WTC11 (cell line): Measurements from ENCODE around the gene PGBD5. TPM values are rescaled to one million over a fixed set of nuclear protein-coding genes. Genes with fewer than 3 reads are reported as not detected.

Experiments
- ATAC-seq: fragments of 200-7000 bp; cut with Tn5 transposase; 2 replicates; pipeline ENCODE4 v1.10.0; 2021; ENCODE audit warnings: mild to moderate bottlenecking, moderate library complexity
- CTCF ChIA-PET: fragments of 300-600 bp; sonication (Branson Sonifier 250); formaldehyde crosslinking; loops from one replicate; lab custom pipeline; 2021; ENCODE audit warnings: antibody characterized with exemption; lab: Charles Lee
- POLR2A ChIA-PET: fragments of 350-600 bp; sonication (Branson Sonifier 250); formaldehyde crosslinking; loops from one replicate; lab custom pipeline; 2021; ENCODE audit warnings: antibody characterized with exemption; lab: Charles Lee
- DNase-seq: peaks from one replicate; pipeline ENCODE4 v3.0.0; 2021; ENCODE audit warnings: low spot score
- H3K27ac Mint-ChIP-seq: 2 replicates; pipeline ENCODE4 v1.8.0; 2021; ENCODE audit warnings: mixed read lengths
- H3K27me3 Mint-ChIP-seq: 2 replicates; pipeline ENCODE4 v1.8.0; 2021; ENCODE audit warnings: low read depth, mild to moderate bottlenecking, moderate library complexity, mixed read lengths
- H3K36me3 Mint-ChIP-seq: 2 replicates; pipeline ENCODE4 v1.8.0; 2021; ENCODE audit warnings: mixed read lengths
- H3K4me1 Mint-ChIP-seq: 2 replicates; pipeline ENCODE4 v1.8.0; 2022; ENCODE audit warnings: mixed read lengths
- H3K4me3 Mint-ChIP-seq: 2 replicates; pipeline ENCODE4 v1.8.0; 2021; ENCODE audit warnings: mild to moderate bottlenecking, moderate library complexity, mixed read lengths
- H3K9me3 Mint-ChIP-seq: 2 replicates; pipeline ENCODE4 v1.8.0; 2021; ENCODE audit warnings: mixed read lengths
- FOXJ3 ChIP-seq: sonication (generic); formaldehyde crosslinking; IDR thresholded peaks from 2 replicates; pipeline ENCODE4 v1.9.0; 2021; ENCODE audit warnings: missing genetic modification reagents, mild to moderate bottlenecking, borderline replicate concordance
- GRHL2 ChIP-seq: fragments of 250-450 bp; sonication (Bioruptor Pico); IDR thresholded peaks from 2 replicates; pipeline ENCODE4 v1.8.0; 2022; ENCODE audit warnings: mild to moderate bottlenecking, moderate library complexity; ENCODE audit not compliant: insufficient replicate concordance, severe bottlenecking
- NFE2L1 ChIP-seq: sonication (generic); formaldehyde crosslinking; IDR thresholded peaks from 2 replicates; pipeline ENCODE4 v1.8.1; 2023; ENCODE audit warnings: missing genetic modification reagents
- RELA ChIP-seq: sonication (generic); formaldehyde crosslinking; IDR thresholded peaks from 2 replicates; pipeline ENCODE4 v1.8.1; 2022; ENCODE audit warnings: missing genetic modification reagents, mild to moderate bottlenecking, borderline replicate concordance
- ZBTB21 ChIP-seq: sonication (generic); formaldehyde crosslinking; IDR thresholded peaks from 2 replicates; pipeline ENCODE4 v1.8.1; 2023; ENCODE audit warnings: mild to moderate bottlenecking, missing genetic modification reagents, borderline replicate concordance
- ZNF232 ChIP-seq: sonication (generic); formaldehyde crosslinking; IDR thresholded peaks from 2 replicates; pipeline ENCODE4 v1.8.0; 2022; ENCODE audit warnings: mild to moderate bottlenecking, missing genetic modification reagents
- ZNF263 ChIP-seq: sonication (generic); formaldehyde crosslinking; IDR thresholded peaks from 2 replicates; pipeline ENCODE4 v1.8.1; 2022; ENCODE audit warnings: low read depth, mild to moderate bottlenecking, moderate library complexity, missing genetic modification reagents
- ZNF416 ChIP-seq: fragments of 250-450 bp; sonication (Bioruptor Pico); IDR thresholded peaks from 2 replicates; pipeline ENCODE4 v1.9.0; 2021; ENCODE audit warnings: mild to moderate bottlenecking, inconsistent platforms
- ZNF423 ChIP-seq: fragments of 250-450 bp; sonication (Bioruptor Pico); IDR thresholded peaks from 2 replicates; pipeline ENCODE4 v2.1.2; 2022; ENCODE audit warnings: mild to moderate bottlenecking, moderate library complexity
- ZNF671 ChIP-seq: fragments of 250-450 bp; sonication (Bioruptor Pico); IDR thresholded peaks from 2 replicates; pipeline ENCODE4 v1.8.0; 2021; ENCODE audit warnings: mild to moderate bottlenecking
- total RNA-seq: library from RNA; stranded (reverse); gene quantifications from 3 replicates; pipeline ENCODE4 v1.2.3, GENCODE V29; 2021
- TF ChIP-seq, protein P1 (sequence below): sonication (generic); formaldehyde crosslinking; IDR thresholded peaks from 2 replicates; pipeline ENCODE4 v1.8.0; 2022; ENCODE audit warnings: mild to moderate bottlenecking, missing genetic modification reagents
- TF ChIP-seq, protein P2 (sequence below): sonication (generic); formaldehyde crosslinking; IDR thresholded peaks from 2 replicates; pipeline ENCODE4 v1.8.1; 2022; ENCODE audit warnings: low read depth, missing genetic modification reagents, borderline replicate concordance
- TF ChIP-seq, protein P3 (sequence below): fragments of 250-450 bp; sonication (Bioruptor Pico); IDR thresholded peaks from 2 replicates; pipeline ENCODE4 v1.9.0; 2021; ENCODE audit warnings: mild to moderate bottlenecking, borderline replicate concordance
- TF ChIP-seq, protein P4 (sequence below): sonication (generic); formaldehyde crosslinking; IDR thresholded peaks from 2 replicates; pipeline ENCODE4 v1.8.0; 2023; ENCODE audit warnings: missing genetic modification reagents
- TF ChIP-seq, protein P5 (sequence below): sonication (generic); formaldehyde crosslinking; IDR thresholded peaks from 2 replicates; pipeline ENCODE4 v1.8.1; 2023; ENCODE audit warnings: mild to moderate bottlenecking, missing genetic modification reagents

PGBD5 gene
- total RNA-seq, 1 experiment from 2014 or later = 23.8 TPM

DNA sequence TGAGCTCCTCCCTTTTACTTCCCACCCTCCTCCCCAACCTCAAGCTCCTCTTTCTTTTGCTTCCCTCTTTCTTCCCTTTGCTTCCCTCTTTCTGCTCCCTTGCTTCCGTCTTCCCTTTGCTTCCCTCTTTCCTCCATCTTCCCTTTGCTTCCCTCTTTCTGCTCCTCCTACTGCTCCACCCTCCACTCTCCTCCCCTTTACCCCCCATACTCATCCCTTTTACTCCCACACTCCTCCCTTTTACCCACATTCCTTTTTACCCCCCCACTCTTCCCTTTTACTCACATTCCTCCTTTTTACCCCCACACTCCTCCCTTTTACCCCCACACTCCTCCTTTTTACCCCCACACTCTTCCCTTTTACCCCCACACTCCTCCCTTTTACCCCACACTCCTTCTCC is 30.2 kb downstream of the PGBD5 start:
- ChIA-PET POLR2A (no interaction called here), CTCF (no interaction called here)
- H3K27me3 Mint-ChIP-seq = no peaks in the 10 kb centered on the region
- H3K9me3 Mint-ChIP-seq = no peaks in the 10 kb centered on the region
- no peak overlapping the region for H3K27ac Mint-ChIP-seq
- ATAC-seq (no peak), DNase-seq (no peak)
- H3K4me3 Mint-ChIP-seq = no peak overlapping the region
- H3K4me1 Mint-ChIP-seq = peaks cover 54% of the 10 kb centered on the region
- H3K36me3 Mint-ChIP-seq = no peaks in the 10 kb centered on the region; the same call in 1 of the 2 replicates
- TF ChIP-seq ZBTB21 (CRISPR knock-in tag) (no peak), RELA (CRISPR knock-in tag) (no peak), ZNF416 (no peak), ZNF671 (CRISPR knock-in tag) (no peak), ZNF423 (CRISPR knock-in tag) (no peak), NFE2L1 (CRISPR knock-in tag) (no peak), ZNF232 (CRISPR knock-in tag) (no peak)
- TF ChIP-seq, protein P1, sequence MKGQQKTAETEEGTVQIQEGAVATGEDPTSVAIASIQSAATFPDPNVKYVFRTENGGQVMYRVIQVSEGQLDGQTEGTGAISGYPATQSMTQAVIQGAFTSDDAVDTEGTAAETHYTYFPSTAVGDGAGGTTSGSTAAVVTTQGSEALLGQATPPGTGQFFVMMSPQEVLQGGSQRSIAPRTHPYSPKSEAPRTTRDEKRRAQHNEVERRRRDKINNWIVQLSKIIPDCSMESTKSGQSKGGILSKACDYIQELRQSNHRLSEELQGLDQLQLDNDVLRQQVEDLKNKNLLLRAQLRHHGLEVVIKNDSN (CRISPR knock-in tag) = no peak
- TF ChIP-seq, protein P2, sequence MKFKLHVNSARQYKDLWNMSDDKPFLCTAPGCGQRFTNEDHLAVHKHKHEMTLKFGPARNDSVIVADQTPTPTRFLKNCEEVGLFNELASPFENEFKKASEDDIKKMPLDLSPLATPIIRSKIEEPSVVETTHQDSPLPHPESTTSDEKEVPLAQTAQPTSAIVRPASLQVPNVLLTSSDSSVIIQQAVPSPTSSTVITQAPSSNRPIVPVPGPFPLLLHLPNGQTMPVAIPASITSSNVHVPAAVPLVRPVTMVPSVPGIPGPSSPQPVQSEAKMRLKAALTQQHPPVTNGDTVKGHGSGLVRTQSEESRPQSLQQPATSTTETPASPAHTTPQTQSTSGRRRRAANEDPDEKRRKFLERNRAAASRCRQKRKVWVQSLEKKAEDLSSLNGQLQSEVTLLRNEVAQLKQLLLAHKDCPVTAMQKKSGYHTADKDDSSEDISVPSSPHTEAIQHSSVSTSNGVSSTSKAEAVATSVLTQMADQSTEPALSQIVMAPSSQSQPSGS (CRISPR knock-in tag) = no peak
- TF ChIP-seq, protein P3, sequence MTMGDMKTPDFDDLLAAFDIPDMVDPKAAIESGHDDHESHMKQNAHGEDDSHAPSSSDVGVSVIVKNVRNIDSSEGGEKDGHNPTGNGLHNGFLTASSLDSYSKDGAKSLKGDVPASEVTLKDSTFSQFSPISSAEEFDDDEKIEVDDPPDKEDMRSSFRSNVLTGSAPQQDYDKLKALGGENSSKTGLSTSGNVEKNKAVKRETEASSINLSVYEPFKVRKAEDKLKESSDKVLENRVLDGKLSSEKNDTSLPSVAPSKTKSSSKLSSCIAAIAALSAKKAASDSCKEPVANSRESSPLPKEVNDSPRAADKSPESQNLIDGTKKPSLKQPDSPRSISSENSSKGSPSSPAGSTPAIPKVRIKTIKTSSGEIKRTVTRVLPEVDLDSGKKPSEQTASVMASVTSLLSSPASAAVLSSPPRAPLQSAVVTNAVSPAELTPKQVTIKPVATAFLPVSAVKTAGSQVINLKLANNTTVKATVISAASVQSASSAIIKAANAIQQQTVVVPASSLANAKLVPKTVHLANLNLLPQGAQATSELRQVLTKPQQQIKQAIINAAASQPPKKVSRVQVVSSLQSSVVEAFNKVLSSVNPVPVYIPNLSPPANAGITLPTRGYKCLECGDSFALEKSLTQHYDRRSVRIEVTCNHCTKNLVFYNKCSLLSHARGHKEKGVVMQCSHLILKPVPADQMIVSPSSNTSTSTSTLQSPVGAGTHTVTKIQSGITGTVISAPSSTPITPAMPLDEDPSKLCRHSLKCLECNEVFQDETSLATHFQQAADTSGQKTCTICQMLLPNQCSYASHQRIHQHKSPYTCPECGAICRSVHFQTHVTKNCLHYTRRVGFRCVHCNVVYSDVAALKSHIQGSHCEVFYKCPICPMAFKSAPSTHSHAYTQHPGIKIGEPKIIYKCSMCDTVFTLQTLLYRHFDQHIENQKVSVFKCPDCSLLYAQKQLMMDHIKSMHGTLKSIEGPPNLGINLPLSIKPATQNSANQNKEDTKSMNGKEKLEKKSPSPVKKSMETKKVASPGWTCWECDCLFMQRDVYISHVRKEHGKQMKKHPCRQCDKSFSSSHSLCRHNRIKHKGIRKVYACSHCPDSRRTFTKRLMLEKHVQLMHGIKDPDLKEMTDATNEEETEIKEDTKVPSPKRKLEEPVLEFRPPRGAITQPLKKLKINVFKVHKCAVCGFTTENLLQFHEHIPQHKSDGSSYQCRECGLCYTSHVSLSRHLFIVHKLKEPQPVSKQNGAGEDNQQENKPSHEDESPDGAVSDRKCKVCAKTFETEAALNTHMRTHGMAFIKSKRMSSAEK (CRISPR knock-in tag) = no peak
- TF ChIP-seq, protein P4, sequence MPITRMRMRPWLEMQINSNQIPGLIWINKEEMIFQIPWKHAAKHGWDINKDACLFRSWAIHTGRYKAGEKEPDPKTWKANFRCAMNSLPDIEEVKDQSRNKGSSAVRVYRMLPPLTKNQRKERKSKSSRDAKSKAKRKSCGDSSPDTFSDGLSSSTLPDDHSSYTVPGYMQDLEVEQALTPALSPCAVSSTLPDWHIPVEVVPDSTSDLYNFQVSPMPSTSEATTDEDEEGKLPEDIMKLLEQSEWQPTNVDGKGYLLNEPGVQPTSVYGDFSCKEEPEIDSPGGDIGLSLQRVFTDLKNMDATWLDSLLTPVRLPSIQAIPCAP (CRISPR knock-in tag) = no peak

DNA sequence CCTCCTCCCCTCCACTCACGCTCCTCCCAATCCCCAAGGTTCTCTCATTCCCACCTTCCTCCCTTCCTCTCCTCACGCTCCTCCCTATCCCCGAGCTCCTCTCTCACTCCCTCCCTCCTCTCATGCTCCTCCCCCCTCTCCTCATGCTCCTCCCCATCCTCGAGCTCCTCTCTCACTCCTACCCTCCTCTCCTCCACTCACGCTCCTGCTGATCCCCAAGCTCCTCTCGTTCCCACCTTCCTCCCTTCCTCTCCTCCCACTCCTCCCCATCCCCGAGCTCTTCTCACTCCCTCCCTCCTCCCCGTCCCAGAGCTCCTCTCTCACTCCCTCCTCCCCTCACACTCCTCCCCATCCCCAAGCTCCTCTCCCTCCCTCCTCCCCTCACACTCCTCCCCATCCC is 31.4 kb downstream of the PGBD5 start:
- TF ChIP-seq FOXJ3 (CRISPR knock-in tag) = no peak
- TF ChIP-seq, protein P5, sequence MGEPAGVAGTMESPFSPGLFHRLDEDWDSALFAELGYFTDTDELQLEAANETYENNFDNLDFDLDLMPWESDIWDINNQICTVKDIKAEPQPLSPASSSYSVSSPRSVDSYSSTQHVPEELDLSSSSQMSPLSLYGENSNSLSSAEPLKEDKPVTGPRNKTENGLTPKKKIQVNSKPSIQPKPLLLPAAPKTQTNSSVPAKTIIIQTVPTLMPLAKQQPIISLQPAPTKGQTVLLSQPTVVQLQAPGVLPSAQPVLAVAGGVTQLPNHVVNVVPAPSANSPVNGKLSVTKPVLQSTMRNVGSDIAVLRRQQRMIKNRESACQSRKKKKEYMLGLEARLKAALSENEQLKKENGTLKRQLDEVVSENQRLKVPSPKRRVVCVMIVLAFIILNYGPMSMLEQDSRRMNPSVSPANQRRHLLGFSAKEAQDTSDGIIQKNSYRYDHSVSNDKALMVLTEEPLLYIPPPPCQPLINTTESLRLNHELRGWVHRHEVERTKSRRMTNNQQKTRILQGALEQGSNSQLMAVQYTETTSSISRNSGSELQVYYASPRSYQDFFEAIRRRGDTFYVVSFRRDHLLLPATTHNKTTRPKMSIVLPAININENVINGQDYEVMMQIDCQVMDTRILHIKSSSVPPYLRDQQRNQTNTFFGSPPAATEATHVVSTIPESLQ (CRISPR knock-in tag) = no peak
- TF ChIP-seq ZNF263 = peak; percentile 81
- TF ChIP-seq GRHL2 = no peak
- ChIA-PET CTCF (interaction anchor here (0.8 to 1.2 kb wide), 4 partner anchors 9 to 247 kb away, joined by 3 to 8 read pairs (median 4); no protein-coding TSS in a partner anchor), POLR2A (no interaction called here)
- Mint-ChIP-seq H3K9me3 (no peaks in the 10 kb centered on the region), H3K4me3 (no peak overlapping the region), H3K36me3 (no peaks in the 10 kb centered on the region; the same call in 1 of the 2 replicates), H3K4me1 (peaks cover 53% of the 10 kb centered on the region), H3K27me3 (no peaks in the 10 kb centered on the region), H3K27ac (no peak overlapping the region)
- ATAC-seq = no peak
- no peak for DNase-seq
